H1 (cell line): ENCODE data around the gene KNCN. TPM values are rescaled to one million over a fixed set of nuclear protein-coding genes. Genes with fewer than 3 reads are reported as not detected.

Experiments
- CBX5 ChIP-seq: fragments of 300-800, 300-1000 bp; sonication (generic); IDR thresholded peaks from 2 replicates; pipeline ENCODE4 v1.7.1; 2016; ENCODE audit warnings: antibody characterized with exemption, low read length, low read depth
- NRF1 ChIP-seq: IDR thresholded peaks from 2 replicates; pipeline ENCODE4 v1.6.1; 2011; ENCODE audit warnings: mild to moderate bottlenecking, low read depth, low read length, improper control_type of control experiment
- PHF8 ChIP-seq: fragments of 200-600 bp; sonication (generic); conservative IDR thresholded peaks from 2 replicates; pipeline ENCODE4 v1.7.1; 2012; ENCODE audit warnings: low read depth, mild to moderate bottlenecking, inconsistent platforms, low read length, moderate library complexity
- RXRA ChIP-seq: IDR thresholded peaks from 2 replicates; pipeline ENCODE4 v1.6.1; 2011; ENCODE audit warnings: low read depth, mild to moderate bottlenecking, low read length, moderate library complexity; ENCODE audit not compliant: insufficient read depth
- SP4 ChIP-seq: IDR thresholded peaks from 2 replicates; pipeline ENCODE4 v1.6.1; 2012; ENCODE audit warnings: low read length, inconsistent platforms
- SRF ChIP-seq: IDR thresholded peaks from 2 replicates; pipeline ENCODE4 v1.6.1; 2011; ENCODE audit warnings: mild to moderate bottlenecking, low read depth, low read length, moderate library complexity
- TAF1 ChIP-seq: IDR thresholded peaks from 2 replicates; pipeline ENCODE4 v1.6.1; 2011; ENCODE audit warnings: mild to moderate bottlenecking, low read depth, low read length
- polyA plus RNA-seq, 7 experiments: library from polyadenylated mRNA; depleted of rRNA in 3 of 7; stranded (reverse) in 5 of 7; unstranded in 2 of 7; fragments of >200 nt in 5 of 7; fragments of 200-250 nt in 2 of 7; gene quantifications; 1 replicate in 5 of 7; 2 replicates in 1 of 7; 4 replicates in 1 of 7; pipeline versions ENCODE4 v1.2.1 to v1.2.3, GENCODE V29; 2011 to 2013; ENCODE audit warnings: missing spikeins in 2 of 7, mixed read lengths in 2 of 7
- total RNA-seq: library from RNA; stranded (reverse); fragmentation: NEBNext Ultra II Directional; extraction: Animal tissue kit (Norgen Biotek cat#: 25700); gene quantifications from 2 replicates; pipeline ENCODE4 v1.2.1, GENCODE V29; 2021
- TF ChIP-seq, protein P1 (sequence below): IDR thresholded peaks from 2 replicates; pipeline ENCODE4 v1.6.1; 2012; ENCODE audit warnings: inconsistent platforms

The KNCN gene
- total and polyA plus RNA-seq, 2 of the 8 experiments (the other 6 are each of a cell fraction or from before 2014, with no cell fraction given) = not detected

GRCh38 chr1:46506470-46507219, 44.8 kb downstream of the KNCN start (continued):
- TF ChIP-seq SRF (no peak), SP4 (no peak), PHF8 (no peak), NRF1 (no peak), RXRA (no peak), TAF1 (no peak), CBX5 (no peak)
- TF ChIP-seq, protein P1, sequence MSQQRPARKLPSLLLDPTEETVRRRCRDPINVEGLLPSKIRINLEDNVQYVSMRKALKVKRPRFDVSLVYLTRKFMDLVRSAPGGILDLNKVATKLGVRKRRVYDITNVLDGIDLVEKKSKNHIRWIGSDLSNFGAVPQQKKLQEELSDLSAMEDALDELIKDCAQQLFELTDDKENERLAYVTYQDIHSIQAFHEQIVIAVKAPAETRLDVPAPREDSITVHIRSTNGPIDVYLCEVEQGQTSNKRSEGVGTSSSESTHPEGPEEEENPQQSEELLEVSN = no peak
